NCI-H187 (cell line): ENCODE results near the gene TIGD1.

ENCODE experiments used
- DNase-seq, 2 experiments: peaks; one replicate each; lab custom pipeline; 2025; lab: John Stamatoyannopoulos, UW

The TIGD1 gene

DNA sequence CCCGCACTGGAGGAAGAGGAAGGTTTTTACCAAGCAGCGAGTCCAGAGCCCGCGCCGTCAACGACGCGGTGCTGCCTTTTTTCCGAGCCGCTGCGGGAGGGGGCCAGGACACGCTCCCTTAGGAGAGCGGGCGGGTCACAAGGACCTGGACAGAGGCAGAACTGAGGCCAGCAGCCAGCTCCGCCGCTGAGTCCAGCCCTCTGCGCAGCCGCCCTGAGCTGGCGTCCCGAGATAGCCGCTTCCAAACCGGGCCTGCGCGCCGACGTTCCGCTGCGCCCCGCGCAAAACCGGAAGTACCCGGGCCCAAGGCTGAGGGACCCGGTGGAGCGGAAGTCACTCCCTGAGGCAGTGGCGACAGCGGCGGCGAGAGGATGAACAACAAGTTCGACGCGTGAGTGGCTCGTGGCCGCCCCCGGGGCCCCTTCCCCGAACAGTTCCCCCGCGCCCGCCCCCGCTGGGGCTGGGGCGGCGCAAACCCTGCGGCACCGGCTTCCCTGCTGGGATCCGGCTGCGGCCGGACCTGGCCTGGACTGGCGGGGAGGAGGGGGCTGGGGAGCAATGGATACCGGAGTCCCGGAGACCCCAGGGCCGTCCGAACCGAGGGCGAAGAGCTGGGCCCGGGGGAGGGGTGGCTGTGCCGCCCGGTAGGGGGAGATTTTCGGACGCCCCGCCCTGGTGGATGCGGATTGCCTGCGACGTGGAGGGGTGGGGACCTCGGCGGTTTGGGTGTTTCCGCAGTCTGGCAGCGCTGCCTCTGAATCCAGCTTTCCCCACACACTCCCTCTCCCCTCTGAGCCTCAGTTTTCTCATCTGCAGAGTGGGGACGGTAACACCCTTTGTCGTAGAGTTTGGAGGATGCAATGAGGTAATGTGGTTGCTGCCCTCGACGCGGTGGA is at the start of gene TIGD1, which contains the start of gene EIF4E2:
Gene TIGD1 (minus strand): TSS at position 204 of the 896 bp plus-strand sequence. CDS start 675 bp downstream, outside the sequence.
Gene EIF4E2 (plus strand): TSS at position 336 of the 896 bp plus-strand sequence. CDS start 36 bp downstream, at position 372.
- DNase-seq = peak; percentile 14 to 71

DNA sequence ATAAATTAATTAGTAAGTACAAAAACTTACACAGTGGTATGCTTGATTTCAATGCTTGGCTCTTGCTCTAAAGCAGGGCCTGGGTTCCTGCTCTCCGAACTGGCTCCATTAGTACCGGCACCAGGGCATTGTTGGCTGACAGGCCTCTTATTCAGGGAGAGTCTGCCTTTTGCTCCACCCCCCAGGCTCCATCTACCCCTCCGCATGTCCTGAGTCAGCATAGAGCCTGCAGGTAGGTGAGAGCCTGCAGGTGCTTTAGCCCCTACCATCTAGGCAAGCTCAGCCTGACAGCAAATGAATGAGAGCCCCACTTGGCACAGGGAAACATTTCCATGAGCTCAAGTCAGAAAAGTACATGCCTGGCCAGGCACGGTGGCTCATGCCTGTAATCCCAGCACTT is 47.9 kb upstream of the TIGD1 start:
- no peak for DNase-seq

DNA sequence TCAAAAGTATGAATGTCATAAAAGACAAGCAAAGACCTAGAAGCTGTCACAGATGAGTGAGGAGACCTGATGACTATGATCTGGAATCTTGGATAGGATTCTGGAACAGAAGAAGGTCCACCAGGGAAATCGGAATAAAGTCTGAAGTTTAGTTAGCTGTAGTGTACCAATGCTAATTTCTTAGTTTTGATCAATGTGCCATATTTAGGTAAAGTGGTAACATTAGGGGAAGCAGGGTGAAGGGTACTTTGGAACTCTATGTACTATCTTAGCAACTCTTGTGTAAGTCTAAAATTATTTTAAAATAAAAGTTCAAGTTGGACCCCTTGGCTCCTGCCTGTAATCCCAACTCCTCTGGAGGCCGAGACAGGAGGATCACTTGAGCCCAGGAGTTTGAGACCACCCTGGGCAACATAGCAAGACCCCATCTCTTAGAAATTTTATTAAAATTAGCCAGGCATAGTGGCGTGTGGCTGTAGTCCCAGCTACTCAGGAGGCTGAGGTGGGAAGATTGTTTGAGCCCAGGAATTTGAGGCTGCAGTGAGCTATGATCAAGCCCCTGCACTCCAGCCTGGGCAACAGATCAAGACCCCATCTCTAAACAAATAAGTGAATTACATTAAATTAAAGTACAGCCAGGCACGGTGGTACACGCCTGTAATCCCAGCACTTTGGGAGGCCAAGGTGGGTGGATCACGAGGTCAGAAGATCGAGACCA is 47.2 kb upstream of the TIGD1 start:
- no peak for DNase-seq

DNA sequence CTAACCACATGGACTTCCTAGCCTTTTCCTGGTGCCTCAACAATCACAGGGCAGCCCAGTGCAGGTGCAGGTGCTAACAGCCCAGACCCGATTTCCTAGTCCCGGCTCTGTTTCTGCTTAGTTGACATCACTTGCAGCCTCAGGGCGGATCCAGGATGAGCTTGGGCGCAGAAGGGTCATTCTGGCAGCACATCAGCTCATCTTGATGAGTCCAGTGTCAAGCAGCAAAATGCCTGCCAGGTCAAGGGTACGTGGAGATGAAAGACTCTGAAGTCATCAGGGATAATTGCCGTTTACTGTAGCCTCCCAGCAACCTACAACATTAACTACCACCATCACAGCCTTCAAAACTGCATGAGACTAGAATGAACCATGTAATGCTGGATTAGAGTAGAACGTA is 43.6 kb upstream of the TIGD1 start:
- DNase-seq = no peak

DNA sequence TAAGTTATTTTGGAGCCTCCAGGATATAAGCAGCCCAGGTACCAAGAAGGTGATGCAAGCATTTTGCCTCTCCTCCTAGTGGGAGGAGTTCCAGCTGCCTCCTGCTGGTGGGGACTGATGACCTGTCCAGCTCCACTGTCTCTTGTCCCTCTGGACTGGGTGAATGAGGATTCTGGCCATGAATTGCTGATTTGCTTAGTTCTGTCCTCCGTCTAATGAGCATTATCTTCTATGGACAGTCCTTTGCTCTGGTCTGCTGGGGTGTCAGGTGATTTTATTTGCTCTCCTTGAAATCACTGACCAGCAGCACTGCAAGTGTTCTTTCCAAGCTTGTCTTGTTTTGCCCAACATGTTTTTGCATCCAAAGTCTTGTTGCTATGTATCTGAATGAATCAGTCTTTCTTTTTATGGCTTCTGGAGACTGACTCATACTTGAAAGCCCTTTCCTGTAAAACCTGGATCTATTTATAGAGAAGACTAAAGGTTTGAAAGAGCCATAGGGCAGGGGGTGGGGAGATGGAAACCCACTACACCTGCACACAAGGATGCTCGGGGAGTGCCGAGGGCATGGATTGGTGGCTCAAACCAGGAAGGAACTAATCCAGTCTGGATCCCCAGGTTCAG is 42.5 kb upstream of the TIGD1 start:
- DNase-seq = no peak

DNA sequence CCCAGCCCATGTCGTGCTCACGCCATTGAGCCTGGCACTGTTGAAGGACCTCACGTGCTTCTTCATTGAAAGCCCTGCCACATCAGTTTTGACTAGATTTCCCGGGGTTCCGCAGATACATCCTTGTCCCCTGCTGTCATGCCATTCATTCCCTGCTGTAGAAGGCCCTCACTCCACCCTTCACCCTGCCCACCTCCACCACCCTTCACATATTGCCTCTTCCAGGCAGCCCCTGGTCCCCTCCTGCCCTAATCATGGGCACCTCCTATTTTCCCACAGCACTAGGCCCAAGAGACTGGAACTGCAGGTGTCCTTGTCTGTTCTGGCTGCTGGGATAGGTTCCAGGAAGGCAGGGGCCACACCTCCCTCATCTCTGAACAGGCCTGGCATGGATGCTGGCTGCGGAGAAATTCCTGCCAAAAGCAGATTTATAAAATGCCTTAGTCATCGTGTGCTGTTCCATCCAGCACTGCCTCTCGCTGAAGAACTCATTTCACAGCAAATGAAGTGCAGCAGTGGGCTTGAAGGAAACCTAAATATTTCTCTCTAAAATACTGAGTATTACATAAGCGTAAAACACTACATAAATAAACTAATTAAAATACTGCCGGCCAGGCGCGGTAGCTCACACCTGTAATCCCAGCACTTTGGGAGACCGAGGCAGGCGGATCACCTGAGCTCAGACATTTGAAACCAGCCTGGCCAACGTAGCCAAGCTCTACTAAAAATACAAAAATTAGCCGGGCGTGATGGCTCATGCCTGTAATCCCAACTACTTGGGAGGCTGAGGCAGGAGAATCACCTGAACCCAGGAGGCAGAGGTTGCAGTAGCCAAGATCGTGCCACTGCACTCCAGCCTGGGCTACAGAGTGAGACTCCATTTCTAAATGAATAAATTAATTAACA is 38.6 kb upstream of the TIGD1 start:
- no peak for DNase-seq

DNA sequence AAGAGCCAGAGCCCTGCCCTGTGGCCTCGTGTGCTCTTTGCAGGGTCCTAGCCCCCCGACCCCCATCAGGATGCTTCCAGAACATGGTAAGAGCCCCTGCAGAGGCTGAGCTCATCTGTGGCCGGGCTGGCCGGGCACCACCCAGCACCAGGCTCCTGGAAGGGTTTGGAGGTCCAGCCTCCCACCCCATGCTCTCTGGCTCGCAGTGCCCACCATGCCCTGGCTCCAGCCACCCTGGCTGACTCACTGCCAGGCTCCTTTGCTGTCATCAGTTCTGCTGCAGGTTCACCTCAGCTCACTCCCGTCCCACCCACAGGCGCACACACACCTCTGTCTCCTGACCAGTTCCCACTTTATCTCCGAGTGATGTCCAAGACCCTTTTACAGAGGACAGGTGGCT is 37.7 kb upstream of the TIGD1 start:
- no peak for DNase-seq

DNA sequence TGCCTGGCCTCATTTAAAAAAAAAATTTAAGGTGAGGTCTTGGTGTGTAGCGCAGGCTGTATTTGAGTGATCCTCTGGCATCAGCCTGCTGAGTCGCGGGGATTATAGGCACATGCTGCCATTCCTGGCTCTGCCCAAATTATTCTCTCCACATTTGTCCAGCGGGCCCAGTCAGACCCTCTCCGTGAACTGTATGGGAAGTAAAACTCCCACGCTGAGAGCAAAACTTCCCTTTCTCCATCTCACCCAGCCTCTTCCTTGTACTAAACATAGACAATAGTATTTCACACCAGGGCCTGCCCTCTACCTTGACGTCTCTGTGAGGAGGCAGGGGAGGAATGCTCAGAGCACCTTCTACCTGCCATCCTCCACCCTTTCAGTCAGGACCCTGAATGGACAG is 37.2 kb upstream of the TIGD1 start:
- no peak for DNase-seq

DNA sequence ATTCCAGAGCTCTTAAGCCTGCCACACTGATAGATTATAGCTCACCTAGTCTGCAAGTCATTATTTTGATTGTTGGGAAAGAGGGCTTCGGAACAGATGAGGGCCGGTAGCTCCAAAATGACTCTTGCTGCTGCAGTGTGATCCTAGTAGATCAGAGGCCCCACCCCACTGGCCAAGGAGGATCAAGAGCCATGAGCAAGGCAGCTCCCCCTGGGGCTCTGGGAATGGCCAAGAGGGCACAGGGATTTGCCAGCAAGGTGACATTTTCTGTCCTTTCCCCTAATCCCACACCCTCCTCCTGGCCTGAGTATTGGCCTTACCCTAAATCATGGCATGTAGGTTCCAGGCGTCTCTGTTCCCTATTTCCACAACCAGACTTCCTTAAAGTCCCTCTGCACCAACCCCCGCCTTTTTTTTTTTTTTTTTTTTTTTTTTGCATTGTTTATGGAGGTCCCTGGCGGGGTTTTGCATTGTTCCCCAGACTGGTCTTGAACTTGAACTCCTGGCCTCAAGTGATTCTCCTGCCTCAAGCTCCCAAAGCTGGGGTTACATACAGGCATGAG is 36.7 kb upstream of the TIGD1 start:
- no peak for DNase-seq

DNA sequence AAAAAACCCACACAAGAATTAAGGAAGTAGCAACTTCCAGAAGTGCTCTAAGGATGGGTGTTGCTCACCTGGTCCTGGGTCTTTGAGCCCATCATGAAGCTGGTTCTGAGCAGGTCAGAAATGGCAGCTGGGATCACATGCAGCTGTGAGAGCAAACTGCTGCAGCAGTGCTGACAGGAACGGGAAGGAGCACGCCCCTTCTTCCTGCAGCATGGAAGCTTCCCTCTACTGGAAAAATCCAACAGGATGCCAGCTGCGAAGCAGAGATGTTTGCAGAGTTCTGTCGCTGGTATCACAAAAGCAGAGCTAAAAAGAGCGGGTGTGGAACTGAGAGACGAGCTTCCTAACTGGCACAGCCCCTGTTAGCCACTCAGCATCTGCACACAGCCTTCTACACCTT is 33.9 kb upstream of the TIGD1 start:
- no peak for DNase-seq

DNA sequence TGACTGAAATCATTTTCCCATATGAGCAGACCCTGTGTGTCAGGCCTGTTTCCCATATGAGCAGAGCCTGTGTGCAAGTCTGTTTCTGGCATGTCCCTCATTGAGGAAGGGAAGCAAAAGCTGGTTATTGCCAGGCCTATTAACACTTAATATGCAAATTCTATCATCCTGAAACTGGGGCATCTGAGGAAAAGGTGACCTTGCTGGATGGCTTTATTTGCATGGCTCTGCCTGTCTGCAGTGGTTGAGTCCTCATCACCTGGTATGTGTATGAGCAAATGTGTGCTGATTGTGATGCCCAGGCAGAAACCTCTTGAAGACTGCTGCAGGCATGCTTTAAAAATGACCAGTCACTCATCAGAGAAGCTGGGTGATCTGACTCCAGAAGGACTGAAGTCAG is 31.4 kb upstream of the TIGD1 start:
- no peak for DNase-seq

DNA sequence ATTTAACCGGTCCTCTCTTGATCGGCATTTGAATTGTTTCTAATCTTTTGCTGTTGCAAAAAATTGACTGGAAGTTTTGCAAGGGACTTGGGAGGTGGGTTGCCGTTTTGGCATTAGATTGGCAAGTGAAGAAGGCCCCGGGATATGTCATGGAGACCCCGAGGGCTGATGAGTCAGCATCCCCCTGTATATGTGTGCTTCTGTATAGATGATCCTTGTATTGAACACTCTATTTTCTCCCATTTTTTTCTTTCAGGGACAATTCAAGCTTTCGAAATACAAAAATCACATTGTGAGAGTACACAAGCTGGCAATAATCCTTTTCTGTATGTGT is 30.3 kb upstream of the TIGD1 start:
- no peak for DNase-seq

DNA sequence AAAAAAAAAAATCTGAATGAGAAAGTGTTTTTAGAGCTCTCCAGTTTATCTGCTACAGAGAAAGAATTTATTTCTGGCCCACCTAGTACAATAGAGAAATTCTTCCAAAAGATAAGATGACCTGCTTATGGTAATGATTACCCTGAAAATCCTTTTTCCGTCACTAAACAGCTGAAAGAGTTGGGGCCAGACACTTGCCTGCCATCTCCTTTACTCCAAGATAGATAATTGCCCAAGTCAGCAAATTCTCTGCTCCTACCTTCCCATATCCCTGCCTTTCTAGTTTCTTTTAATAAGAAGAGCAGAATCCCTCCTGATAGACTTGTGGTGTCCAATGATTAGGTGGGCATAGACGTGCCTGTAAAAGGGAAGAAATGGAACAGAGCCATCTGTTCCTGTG is 28.3 kb upstream of the TIGD1 start:
- no peak for DNase-seq

DNA sequence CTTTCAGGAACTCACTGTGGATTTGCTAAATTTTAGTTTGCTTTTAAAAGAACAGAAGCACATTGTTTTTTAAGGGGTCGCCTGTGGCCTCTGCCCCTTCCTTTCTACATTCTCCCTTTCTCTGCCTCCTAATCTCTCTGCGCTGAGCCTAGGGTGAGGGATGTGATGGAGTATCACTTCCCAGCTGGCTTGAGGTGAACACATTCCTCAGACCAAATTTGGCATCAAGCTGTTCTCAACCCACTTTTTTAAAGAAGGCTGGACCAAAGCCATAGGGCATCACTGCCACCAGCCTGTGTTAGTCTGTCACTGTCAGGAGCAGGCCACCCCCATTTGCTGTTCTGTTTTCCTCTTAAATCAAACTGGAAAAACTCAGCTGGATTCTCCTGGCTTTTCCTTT is 27.5 kb upstream of the TIGD1 start:
- no peak for DNase-seq

DNA sequence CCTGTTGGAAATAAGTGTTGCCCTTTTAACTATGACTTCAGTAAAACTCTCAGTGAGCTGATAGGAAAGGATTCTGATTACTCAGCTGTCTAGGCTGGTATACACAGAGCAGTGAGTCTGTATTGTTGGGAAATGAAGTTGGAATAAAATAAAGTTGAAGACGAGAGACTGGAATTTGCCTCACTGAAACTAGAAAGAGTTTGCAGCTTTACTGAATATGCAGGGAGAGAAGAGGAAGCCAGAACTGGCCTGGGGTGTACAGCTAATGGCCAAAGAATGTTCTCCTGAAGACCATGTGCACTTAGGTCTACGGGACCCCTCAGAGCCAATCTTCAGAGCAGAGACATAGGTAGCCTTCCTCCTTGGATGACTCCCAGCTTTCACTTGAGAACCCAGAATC is 26.6 kb upstream of the TIGD1 start:
- DNase-seq = no peak

DNA sequence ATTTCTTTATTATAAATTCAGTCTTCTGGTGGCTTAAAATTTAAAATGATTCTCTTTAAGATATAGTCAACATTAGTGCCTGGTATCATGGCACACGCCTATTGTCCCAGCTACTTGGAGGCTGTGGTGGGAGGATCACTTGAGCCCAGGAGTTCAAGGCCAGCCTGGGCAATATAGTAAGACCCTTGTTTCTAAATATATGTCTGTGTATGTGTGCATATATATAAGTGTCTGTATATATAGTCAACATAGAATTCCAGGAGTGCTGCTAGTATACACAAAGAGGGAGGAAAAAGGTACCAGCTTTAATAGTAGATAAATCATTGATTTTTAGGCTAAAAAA is 25.0 kb upstream of the TIGD1 start:
- DNase-seq = no peak

DNA sequence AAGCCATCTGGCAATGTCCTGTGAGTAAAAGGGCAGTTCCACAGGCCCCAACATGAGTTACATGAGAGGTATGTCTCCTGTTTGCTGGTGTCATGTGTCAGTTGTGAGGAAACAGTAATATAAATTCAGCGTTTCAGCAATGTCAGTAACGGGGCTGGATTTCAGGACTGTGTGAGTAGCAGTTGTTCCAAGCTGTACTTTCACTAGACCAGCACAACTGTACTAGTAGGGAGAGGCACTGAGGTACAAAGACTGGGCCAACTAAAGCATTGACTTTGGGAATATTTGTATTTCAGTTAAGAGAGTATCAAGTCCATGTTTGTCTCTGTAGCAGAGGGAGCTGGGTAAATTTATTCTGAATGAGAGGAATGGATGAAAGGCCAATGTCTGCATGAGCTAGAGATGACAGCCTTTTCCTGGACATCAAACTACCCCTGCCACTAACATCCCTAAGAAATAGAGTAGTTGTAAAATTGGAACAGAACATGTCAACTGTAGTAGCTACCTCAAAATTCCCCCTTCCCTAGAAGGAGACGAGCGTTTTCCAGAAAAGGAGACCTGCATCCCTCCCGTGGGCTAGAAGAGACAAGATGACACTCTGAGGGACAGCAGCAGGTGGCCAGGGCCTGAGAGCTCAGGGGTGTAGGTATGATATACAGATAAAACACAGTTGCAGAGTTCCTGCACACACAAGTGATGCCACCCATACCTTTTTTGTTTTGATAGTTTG is 24.5 kb upstream of the TIGD1 start:
- no peak for DNase-seq

DNA sequence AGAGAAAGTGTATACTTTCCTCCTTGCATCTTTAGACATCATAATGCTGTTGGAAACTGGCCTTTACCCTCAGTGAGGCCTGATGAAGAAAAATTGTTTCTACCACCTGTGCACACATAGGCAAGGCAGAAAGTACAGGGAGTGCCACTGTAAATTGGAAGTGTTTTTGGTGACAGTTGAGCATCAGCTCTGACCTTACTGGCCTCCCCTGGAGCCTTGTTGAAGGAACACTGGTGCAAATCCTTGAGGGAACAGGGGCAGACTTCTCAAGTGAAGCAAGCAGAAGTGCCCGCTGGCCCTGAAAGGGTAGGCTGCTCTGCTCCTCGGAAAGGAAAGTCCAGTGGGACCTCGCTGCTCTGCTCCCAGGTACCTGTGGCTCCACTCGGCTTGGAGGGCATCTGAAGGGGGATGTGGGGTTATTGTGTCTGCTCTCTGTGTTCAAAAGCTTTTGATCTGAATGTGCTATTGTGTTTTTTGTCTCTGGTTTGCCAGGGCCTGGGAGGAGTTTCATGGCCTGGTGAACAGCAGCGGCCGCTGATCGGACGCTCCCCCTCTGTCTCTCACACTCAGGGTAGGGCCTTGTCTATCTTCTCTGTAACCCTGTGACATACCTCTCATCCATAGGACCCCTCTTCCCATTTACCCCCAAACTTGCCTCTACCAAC is 23.5 kb upstream of the TIGD1 start:
- DNase-seq = no peak

DNA sequence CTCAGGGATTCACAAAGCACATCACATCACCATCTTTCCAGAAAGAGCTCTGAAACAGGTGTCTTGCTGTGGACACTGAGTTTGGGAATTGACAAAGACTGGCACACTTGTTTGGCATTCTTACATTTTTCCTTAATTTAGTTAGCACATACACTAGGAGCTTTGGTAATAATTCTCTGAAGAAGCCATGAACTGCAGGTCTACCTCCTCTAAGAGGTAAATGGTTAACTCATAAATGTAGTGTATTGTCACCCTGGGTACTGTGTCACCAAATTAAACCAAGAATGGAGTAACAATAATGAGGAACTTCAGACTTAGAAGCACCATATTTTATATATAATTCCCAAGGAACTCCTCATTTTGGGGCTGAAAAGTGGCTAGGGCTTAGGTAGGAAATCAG is 22.7 kb upstream of the TIGD1 start:
- no peak for DNase-seq

DNA sequence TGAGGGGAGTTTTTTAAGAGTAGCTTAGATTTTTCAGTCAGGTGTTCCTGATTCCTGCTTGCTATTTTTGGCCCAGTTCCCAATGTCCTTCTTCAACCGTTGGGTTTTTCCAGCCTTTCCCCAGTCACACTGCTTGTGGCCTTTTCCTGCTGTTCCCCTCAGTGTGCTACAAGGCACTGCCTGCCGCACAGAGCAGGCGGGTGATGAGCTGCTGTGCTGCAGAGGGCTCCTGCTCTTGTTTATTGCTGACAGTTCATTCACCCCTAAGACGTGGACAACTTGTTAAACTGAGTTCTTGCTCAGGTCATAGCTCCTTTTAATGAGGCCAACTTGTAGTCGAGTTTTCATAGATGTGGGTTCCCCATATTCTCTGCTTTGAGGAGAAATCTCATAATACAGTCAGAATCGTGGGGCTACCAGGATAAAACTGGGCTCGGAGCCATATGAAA is 20.7 kb upstream of the TIGD1 start:
- no peak for DNase-seq
